ENCODE data around the gene ALDH1L2.

The ALDH1L2 gene

GRCh38 chr12:105083031-105083430 is 1.2 kb downstream of the ALDH1L2 start:
- no peak for DNase-seq

- DNase-seq, result no peak
These were observed 5.3 kb downstream of the ALDH1L2 start for GRCh38 chr12:105078712-105079570.

- DNase-seq, result no peak
These were observed 6.8 kb downstream of the ALDH1L2 start for GRCh38 chr12:105077435-105077834.

- DNase-seq, result no peak
These were observed 7.3 kb downstream of the ALDH1L2 start for GRCh38 chr12:105076913-105077312.

- no peak for DNase-seq
These were observed 8.2 kb downstream of the ALDH1L2 start for GRCh38 chr12:105076098-105076497.

GRCh38 chr12:105072888-105073488 is 11.3 kb downstream of the ALDH1L2 start:
- no peak for DNase-seq

- no peak for DNase-seq
These were observed 12.3 kb downstream of the ALDH1L2 start for GRCh38 chr12:105071981-105072380.

GRCh38 chr12:105069936-105070702 is 14.1 kb downstream of the ALDH1L2 start:
- no peak for DNase-seq

GRCh38 chr12:105067511-105068031 is 16.7 kb downstream of the ALDH1L2 start:
- no peak for DNase-seq

GRCh38 chr12:105064564-105065178 is 19.6 kb downstream of the ALDH1L2 start:
- DNase-seq, result no peak

- no peak for DNase-seq
These were observed 23.4 kb downstream of the ALDH1L2 start for GRCh38 chr12:105060715-105061378.

GRCh38 chr12:105057174-105057573 is 27.1 kb downstream of the ALDH1L2 start:
- DNase-seq, result no peak

- peak; percentile 37 to 61 for DNase-seq
These were observed 31.1 kb downstream of the ALDH1L2 start for GRCh38 chr12:105053116-105053572.

GRCh38 chr12:105051981-105052380 is 32.3 kb downstream of the ALDH1L2 start:
- DNase-seq, result no peak

GRCh38 chr12:105048315-105048714 is 35.9 kb downstream of the ALDH1L2 start:
- DNase-seq, result no peak

- DNase-seq, result no peak
These were observed 37.0 kb downstream of the ALDH1L2 start for GRCh38 chr12:105047308-105047707.

GRCh38 chr12:105041186-105041585 is 43.1 kb downstream of the ALDH1L2 start:
- DNase-seq, result no peak

GRCh38 chr12:105040476-105040875 is 43.8 kb downstream of the ALDH1L2 start:
- no peak for DNase-seq

GRCh38 chr12:105036937-105037649 is 47.2 kb downstream of the ALDH1L2 start:
- peak in 1 of 2 experiments; percentile 16 for DNase-seq

GRCh38 chr12:105033851-105034250 is 50.4 kb downstream of the ALDH1L2 start:
- no peak for DNase-seq

GRCh38 chr12:105032703-105033357 is 51.4 kb downstream of the ALDH1L2 start:
- DNase-seq, result no peak

All from SW 1271 (cell line).